Stimulated activated CD4-positive, alpha-beta T cell treated with anti-CD3 and anti-CD28 coated beads, Interleukin-15, amount 100 ng/mL, for 24 hours (primary cell): ENCODE measurements around the gene WT1.

Source experiments
- DNase-seq: peaks from one replicate; pipeline ENCODE4 v3.0.0-alpha.2; 2020

WT1 gene

DNA sequence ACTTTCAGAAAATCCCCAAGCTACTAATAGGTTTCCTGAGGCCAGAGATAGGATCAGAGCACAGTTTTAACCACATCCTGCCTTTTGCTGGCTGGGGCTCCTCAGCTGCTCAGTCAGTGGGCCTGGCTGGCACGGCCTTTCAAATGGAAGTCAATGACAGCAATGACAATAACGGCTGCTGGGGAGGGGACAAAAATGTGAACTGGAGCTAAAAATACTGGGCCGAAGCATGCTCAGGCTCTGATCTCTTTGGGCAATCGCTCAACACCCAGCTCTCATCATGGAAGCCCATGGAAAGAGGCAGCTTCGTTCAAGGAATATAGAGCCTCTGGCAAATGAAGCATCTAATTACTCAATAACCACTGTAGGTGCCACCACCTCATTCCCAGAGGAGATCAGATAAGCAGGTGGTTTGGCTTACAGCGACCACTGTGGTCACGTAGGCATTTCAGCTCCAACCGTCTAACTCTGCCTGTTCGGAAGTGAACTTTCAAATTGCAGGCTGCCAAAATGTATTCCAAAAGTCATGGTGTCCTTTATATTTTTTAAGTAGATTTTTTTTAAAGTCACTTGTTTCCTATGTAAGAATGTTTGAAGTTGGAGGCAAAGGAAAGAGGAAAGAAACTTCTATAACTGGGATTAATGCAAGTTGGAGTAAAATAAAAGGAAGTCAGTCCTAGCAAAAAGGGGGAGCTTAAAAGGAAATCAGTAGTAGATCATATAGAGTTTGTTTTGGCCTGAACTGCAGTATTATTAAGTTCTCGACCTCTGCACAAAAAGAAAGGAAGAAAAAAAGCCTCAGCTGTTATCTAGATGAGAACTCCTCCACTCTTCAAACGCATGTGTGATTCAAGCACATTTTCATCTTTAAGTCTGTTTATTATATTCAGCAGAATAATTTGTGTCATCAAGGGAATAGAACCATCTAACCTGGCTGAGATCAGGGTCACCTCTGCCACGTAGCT is 14.1 kb downstream of the WT1 start:
- peak; percentile 43 for DNase-seq

- no peak for DNase-seq
These were observed 15.2 kb downstream of the WT1 start for GRCh38 chr11:32420139-32420538.

DNA sequence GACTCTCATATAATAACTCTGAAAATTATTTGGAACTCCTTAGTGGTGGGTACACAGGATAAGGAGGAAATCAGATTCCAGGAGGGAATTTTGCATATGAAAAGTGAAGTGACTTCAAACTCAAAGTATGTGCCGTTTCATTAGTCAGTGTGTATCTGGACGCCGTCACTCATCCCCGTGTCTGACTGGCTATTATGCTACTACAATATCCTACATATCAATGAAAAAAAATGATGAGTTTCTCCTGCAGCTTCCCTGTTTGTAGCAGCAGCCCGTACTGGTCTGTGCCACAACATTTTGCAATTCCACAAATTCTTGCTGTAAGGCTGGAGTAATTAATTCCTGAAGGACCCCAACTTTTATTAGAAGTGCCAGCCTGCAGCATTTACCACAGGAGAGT is 16.5 kb downstream of the WT1 start:
- DNase-seq: no peak

DNA sequence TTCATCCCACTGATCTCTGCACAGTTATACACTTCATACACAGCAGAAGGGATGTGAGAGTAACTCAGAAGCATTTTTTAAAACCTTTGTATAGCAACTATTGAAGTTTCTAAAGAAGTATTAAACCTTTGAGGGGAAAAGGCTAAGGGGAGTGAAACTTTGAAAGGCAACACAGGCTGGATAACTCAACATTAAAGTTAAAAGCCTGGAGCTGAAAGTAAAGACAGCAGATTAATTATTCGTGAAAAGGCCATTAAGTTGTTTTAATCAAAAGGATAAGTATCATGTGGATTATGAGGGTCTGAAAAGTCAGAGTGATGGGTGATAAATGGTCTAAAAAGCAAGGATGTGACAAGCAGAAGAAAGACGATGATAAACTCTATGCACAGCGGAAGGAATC is 17.5 kb downstream of the WT1 start:
- DNase-seq: no peak

GRCh38 chr11:32416301-32416700 is 19.0 kb downstream of the WT1 start:
- no peak for DNase-seq

DNA sequence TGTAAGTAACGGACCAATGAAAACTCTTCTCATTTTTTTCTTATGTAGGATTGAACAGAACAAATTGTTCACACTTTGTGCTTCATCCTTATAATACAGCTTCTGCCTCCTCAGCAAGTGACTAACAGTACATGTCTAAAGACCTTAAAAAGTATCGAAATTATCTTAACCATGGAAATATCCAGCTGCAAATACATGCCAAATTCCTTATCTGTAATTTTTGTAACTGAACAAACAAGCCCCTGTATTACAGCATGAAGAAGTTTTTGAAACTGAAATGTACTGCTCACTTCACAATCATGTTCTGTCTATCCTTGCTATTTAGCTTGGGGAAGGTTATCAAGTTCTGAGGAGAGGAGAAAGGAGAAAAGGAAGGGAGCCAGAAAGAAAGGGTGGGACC is 20.4 kb downstream of the WT1 start:
- no peak for DNase-seq

- DNase-seq: no peak
These were observed 23.3 kb downstream of the WT1 start for GRCh38 chr11:32411942-32412615.

GRCh38 chr11:32405592-32405991 is 29.7 kb downstream of the WT1 start:
- no peak for DNase-seq

GRCh38 chr11:32402836-32403235 is 32.5 kb downstream of the WT1 start:
- no peak for DNase-seq

DNA sequence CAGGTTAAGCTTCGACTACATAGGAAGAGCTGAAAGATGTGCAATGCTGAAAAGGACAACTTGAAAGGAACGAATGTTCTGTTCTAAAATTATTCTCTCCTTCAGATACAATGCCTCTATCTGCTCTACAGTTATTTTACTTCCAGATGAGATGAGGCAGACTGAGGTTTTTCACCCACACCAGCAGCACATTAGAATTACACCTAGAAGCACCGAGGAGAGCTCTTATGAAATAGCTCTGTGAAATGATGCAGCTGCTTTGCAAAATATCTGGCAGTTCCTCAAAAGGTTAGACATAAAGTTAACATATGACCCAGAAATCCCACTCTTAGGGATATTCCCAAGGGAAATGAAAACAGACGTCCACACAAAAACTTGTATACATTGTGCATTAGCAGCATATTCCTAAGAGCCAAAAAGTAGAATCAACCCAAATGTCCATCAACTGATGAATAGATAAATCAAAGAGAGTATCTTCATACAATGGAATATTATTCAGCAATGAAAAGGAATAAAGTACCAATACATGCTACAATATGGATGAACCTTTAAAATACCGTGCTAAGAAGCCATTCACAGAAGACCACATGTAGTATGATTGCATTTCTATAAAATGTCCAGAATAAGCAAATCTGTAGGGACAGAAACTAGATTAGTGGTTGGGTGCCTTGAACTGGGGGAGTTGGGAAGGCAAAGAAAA is 34.5 kb downstream of the WT1 start:
- DNase-seq: no peak

- no peak for DNase-seq
These were observed 35.1 kb downstream of the WT1 start for GRCh38 chr11:32400196-32400595.

- DNase-seq: no peak
These were observed 38.3 kb downstream of the WT1 start for GRCh38 chr11:32396991-32397390.

DNA sequence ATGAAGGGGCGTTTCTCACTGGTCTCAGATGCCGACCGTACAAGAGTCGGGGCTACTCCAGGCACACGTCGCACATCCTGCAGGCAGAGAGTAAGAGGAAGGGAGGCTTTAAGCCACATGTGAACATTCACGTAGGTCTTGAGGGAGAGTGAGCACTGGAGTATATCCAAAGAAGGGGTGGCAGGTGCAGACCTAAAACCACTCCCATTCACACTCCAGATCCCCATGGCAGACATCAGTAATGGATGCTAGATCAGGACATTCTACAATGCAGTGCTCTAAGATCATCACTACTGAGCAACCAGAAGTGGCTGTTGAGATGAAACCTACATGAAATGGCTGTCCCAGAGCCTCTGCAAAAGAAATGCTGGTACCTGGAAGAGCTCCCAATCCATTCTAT is 39.0 kb downstream of the WT1 start:
- DNase-seq: no peak

GRCh38 chr11:32395127-32395526 is 40.2 kb downstream of the WT1 start:
- no peak for DNase-seq

- no peak for DNase-seq
These were observed 42.5 kb downstream of the WT1 start for GRCh38 chr11:32392840-32393239.

DNA sequence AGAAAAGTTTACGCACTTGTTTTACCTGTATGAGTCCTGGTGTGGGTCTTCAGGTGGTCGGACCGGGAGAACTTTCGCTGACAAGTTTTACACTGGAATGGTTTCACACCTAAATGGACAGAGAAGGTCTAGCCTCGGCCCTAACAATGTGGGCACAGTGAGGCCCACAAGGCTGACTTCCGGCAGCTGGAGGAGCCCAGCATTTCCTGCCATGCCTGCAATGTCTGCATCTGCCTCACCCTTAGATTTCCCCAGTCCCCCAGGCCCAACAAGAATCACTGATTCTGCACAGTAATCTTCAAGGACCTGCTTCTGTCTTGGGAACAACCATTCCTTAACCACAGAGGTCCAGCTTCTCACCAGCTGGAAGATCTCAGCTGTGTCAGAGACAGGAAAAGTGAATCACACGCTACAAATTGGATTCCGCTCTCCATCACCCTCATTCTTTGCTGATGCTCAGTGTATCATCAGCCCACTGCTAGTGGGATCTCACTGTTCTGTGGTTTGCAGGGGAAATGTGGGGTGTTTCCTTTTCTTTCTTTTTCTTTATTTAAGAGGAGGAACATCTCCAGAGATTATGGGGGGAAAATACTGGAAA is 43.3 kb downstream of the WT1 start:
- DNase-seq: no peak

DNA sequence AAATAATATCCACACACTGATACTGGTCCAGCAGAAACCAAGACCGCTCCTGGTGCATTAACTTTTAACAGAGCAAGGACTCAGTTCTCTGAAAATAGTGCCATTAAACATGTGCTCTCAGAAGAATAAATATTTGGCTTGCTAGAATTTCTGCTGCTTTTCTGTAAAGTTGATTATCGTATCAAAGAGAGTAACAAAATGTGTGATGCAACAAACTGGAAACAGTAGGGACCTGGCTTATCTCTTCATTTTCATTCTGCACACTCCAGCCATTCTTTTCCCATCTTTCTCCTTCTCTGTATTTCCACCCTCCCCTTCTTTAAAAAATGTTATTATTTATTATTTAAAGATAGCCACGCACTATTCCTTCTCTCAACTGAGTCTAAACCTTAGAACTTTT is 43.9 kb downstream of the WT1 start:
- DNase-seq: no peak

GRCh38 chr11:32390712-32391111 is 44.6 kb downstream of the WT1 start:
- DNase-seq: no peak

DNA sequence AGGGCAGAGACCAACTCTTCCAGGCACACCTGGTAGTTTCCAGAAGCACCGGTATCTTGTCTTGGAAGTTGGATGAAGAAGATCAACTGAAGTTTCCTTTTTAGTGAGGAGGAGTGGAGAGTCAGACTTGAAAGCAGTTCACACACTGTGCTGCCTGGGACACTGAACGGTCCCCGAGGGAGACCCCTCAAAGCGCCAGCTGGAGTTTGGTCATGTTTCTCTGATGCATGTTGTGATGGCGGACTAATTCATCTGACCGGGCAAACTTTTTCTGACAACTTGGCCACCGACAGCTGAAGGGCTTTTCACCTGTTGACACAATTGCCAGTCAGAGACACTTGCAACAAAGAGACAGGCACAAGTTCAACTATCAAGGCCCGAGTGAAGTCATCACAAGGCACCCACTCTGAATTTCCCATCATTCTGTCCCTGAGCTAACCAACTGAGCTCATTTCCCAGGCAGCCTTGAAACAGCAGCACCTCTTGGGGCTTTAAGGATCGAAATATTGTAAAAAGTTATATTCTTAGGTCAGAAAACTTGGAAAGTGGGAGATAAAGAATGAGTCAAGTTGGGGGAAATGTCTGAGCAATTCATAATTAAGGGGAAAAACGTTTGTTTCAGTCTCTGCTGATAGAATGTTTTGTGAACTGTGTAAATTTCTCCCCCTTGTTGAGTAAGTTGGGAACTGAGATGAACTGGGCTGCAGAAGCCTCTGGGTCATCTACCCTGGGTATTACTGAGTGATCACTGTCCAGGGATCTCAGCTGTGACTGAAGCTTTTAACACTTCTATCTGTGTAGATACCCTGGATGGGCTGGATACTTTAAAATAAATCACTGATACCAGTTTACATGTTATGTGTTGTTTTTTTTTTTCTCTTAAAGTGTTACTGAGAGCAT is 46.2 kb downstream of the WT1 start:
- no peak for DNase-seq

DNA sequence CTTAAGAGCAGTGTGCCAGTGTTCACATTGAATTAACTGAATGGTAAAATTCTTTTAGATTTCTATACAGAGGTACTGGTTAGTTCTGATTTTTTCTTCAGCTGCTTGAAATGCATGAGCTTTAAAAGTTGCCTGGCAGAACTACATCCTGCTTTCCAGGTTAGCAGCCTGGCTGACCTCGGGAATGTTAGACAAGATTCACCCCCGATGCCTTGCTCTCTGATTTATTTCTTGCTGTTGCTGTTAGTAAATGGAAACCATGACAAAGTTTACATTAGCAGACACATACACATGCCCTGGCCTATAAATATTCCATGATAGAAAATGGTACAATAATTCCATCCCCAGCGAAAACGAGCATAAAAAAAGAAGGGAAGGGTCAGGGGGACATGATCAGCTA is 47.0 kb downstream of the WT1 start:
- DNase-seq: no peak

GRCh38 chr11:32387411-32387810 is 47.9 kb downstream of the WT1 start:
- DNase-seq: no peak

- DNase-seq: no peak
These were observed 48.5 kb downstream of the WT1 start for GRCh38 chr11:32386770-32387377.
